Neural cell (in vitro differentiated cells): ENCODE results near the gene PPP2R5E.

Source experiments
- CTCF ChIP-seq: fragments of 450-650 bp; IDR thresholded peaks from 2 replicates; pipeline ENCODE4 v1.5.1; 2014; ENCODE audit warnings: antibody characterized with exemption, mild to moderate bottlenecking, moderate library complexity; ENCODE audit not compliant: poor library complexity, severe bottlenecking
- EP300 ChIP-seq: fragments of 450-650 bp; conservative IDR thresholded peaks from 2 replicates; pipeline ENCODE4 v1.6.1; 2014; ENCODE audit warnings: antibody characterized with exemption, mild to moderate bottlenecking, moderate library complexity; ENCODE audit not compliant: poor library complexity, severe bottlenecking
- EZH2 ChIP-seq: fragments of 200-600, 300-800 bp; shearing (Covaris generic), sonication (generic); IDR thresholded peaks from 2 replicates; pipeline ENCODE4 v1.6.1; 2014; ENCODE audit warnings: antibody characterized with exemption, low read length, borderline replicate concordance, mild to moderate bottlenecking; ENCODE audit not compliant: insufficient read depth, poor library complexity, severe bottlenecking
- MXI1 ChIP-seq: fragments of 450-650 bp; conservative IDR thresholded peaks from 2 replicates; pipeline ENCODE4 v1.6.1; 2014; ENCODE audit warnings: antibody characterized with exemption, mild to moderate bottlenecking; ENCODE audit not compliant: poor library complexity, severe bottlenecking
- POLR2AphosphoS5 ChIP-seq: IDR thresholded peaks from 2 replicates; pipeline ENCODE4 v1.6.1; 2012
- RAD21 ChIP-seq: fragments of 450-650 bp; conservative IDR thresholded peaks from 2 replicates; pipeline ENCODE4 v1.6.1; 2014; ENCODE audit warnings: antibody characterized with exemption, mild to moderate bottlenecking, moderate library complexity
- REST ChIP-seq: IDR thresholded peaks from 2 replicates; pipeline ENCODE4 v1.6.1; 2012; ENCODE audit warnings: borderline replicate concordance
- TAF1 ChIP-seq: IDR thresholded peaks from 2 replicates; pipeline ENCODE4 v1.6.1; 2012; ENCODE audit warnings: low read depth

- no peak for TF ChIP-seq POLR2AphosphoS5
- TF ChIP-seq CTCF: no peak
- no peak for TF ChIP-seq EZH2
- no peak for TF ChIP-seq EP300
- no peak for TF ChIP-seq RAD21
- no peak for TF ChIP-seq REST
- no peak for TF ChIP-seq TAF1
- TF ChIP-seq MXI1: no peak
These were observed 99.2 kb downstream of the PPP2R5E start for GRCh38 chr14:63443988-63444387.
